Embryonic facial prominence (tissue), 1 donor: ENCODE data around the gene CGB2.
A peak's percentile ranks its signal among the peaks of the same experiment; 100 is the strongest.
"Not testable (repeated sequence)": the region's sequence is repeated elsewhere in the genome, so short reads cannot be mapped to it uniquely, and the experiment has no call there.

ENCODE experiments used
- DNase-seq: peaks from one replicate; pipeline ENCODE4 v3.0.0-alpha.2; 2016; ENCODE audit errors: extremely low spot score

The CGB2 gene

GRCh38 chr19:49031642-49032301 lies at the start of gene CGB2:
TSS of gene CGB2 (plus strand) at chr19:49031890. CDS start at chr19:49032096, 206 bp downstream.
- DNase-seq: not testable (repeated sequence)

DNA sequence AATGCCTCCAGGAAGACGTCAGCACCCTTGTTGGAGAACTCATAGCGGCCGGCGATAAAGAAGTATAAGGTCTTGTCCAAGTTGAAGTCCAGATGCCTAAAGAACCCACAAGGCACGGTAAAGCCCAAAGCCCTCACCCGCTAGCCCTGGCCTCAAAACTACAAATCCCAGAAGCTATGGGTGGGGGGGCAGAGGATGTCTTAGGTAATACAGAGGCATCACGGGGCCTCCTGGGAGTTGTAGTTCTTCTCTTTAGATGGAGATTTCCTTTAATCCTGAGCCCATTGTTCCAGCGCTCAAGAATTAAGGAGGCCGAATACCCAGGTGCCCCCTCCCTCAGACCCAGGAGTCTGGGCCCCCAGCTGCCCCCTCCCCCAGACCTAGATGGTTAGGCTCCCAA lies 49.4 kb upstream of the CGB2 start:
- no peak for DNase-seq

DNA sequence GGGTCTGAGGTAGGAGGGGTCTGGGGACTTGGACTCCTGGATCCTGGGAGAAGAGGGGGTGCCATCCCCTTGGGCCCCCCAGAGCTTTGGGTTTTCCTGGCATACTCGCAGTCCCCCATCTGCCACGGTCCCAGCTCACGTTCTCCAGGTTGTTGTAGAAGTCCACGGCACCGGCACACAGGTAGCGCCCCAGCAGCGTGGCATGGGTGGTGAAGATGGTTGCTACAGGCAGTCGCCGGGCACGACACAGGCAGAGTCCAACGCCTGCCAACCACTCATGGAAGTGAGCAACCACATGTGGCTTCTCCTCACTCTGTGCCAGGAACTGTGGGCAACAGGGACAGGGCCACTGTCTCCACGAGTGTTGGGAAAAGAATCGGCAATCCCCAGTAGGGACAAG lies 46.0 kb upstream of the CGB2 start:
- DNase-seq: no peak

GRCh38 chr19:48986211-48986610 lies 45.5 kb upstream of the CGB2 start:
- no peak for DNase-seq

- no peak for DNase-seq
Measured at GRCh38 chr19:48987323-48987722, 44.4 kb upstream of the CGB2 start.

DNA sequence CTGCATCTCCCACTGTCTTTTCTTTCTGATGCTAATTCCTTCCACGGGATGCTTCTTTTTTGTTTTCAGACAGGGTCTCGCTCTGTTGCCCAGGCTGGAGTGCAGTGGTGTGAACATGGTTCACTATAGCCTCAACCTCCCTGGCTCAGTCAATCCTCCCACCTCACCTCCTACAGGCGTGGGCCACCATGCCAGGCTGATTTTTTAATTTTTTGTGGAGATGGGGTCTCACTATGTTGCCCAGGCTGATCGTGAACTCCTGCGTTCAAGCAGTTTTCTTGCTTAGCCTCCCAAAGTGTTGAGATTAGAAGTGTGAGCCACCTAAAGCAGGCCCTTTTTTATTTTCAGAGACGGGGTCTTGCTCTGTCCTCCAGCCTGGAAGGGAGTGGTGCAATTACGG lies 43.4 kb upstream of the CGB2 start:
- no peak for DNase-seq

DNA sequence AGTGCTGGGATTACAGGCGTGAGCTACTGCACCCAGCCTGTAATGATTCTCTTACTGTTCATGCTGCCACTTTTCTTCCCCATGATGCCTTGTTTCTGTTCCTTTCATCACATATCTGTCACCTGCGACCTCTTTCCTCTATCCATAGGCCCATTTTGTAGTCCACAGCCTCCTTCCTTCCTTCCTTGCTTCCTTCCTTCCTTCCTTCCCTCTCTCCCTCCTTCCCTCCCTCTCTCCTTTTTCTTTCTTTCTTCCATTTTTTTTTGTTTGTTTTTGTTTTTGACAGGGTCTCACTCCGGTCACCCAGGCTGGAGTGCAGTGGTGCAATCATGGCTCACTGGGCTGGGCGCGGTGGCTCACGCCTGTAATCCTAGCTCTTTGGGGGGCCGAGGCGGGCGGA lies 42.8 kb upstream of the CGB2 start:
- DNase-seq: no peak

GRCh38 chr19:48989701-48990291 lies 41.9 kb upstream of the CGB2 start:
- no peak for DNase-seq

GRCh38 chr19:48990400-48990799 lies 41.3 kb upstream of the CGB2 start:
- DNase-seq: no peak

DNA sequence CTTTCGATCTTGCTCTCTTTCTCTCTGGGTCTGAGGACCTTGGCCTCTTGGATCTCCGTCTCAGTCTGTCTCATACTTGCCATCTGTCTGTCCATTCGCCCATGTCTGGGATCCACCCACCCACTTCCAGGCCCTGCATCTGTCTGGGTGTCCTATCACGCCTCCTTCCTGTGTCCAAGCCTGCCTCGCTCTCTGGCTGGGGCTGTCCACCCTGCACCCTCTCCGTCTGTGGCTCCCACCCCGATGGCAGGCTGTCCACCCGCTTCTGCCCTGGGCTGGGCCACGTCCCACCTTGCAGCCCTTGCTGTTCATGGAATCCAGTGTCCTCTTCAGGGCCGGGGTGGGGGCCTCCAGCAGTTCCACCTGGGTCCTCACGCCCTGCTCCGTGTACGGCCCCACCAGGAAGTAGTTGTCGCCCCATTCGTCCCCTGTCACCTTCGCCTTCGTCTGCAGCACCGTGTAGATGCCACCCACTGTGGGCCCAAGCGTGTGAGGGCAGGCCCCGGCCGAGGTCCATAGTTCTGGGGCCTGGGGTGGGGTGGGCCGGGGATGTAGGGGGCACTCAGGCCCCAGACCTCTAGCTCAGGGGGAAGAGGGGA lies 40.6 kb upstream of the CGB2 start:
- no peak for DNase-seq

DNA sequence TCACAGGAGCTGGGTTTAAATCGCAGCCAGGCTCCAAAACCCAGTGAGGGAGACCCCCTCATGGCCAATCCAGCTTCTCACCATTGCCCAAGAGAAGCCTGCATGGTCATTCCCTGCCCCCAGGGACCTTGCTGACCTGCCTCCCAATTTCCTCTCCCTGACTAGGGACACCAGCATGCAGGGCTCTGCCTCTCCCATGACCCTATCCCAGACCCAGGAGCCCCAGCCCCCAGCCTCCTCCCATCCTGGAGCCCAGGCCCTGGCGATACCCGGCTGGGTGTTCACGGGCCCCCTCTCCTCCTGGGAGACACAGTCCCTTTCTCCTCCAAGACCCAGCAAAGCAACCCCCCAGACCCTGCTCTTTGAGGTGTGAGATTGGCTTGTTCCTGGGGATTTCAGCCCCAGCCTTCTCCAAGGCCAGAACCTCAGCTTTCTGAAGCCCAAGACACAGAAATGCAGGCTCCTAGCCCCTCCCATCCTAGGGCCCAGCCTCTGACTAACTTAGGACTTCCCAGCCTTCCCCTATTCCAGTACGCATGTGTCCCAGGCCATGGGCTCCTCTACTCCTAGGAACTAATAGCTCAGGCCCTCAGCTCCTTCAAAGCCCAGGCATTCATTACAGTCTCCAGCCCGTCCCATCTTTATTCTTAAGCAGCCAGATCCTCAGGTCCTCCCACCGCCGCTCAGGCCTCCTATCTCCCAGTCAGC lies 39.7 kb upstream of the CGB2 start:
- no peak for DNase-seq

DNA sequence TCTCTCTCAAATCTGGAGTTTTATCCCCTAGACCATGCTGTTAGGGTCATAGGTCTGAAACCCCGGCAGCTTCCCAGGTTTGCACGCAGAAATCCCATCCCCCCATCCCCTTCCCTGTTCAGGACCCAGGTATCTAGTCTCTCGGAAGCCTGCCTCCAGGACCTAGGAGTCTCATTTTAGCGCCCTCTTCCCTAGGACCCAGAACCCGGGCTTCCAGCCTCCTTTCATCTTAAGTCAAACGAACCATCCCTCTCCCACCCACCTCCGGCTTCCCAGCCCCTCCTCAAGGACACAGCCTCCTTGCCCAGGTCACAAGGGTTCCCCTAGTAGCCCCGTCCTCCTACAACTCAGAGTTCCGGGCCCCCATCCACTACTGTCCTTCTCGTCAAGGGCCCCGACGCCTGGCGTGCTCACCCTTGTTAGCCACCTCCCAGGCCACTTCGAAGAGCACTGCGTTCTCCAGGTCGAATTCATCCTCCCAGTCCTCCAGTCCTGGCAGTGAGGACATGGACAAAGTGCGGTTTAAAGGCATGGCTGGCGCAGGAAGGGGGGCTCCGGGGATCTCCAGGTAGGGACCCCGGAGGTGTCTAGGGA lies 39.0 kb upstream of the CGB2 start:
- no peak for DNase-seq

- peak; percentile 97 for DNase-seq
Measured at GRCh38 chr19:48993175-48994034, 38.3 kb upstream of the CGB2 start, which contains the start of the genes GYS1 and RUVBL2. TSS of gene GYS1 (minus strand) at chr19:48993309. CDS start at chr19:48993112, 197 bp downstream. TSS of gene RUVBL2 (plus strand) at chr19:48993887. CDS start at chr19:48993912, 25 bp downstream.

- no peak for DNase-seq
Measured at GRCh38 chr19:48994035-48994386, 37.7 kb upstream of the CGB2 start.

GRCh38 chr19:48997972-48998371 lies 33.7 kb upstream of the CGB2 start:
- peak; percentile 52 for DNase-seq

GRCh38 chr19:48999481-49000325 lies 32.0 kb upstream of the CGB2 start:
- no peak for DNase-seq

GRCh38 chr19:49004133-49004532 lies 27.6 kb upstream of the CGB2 start:
- DNase-seq: no peak

GRCh38 chr19:49004964-49005614 lies 26.6 kb upstream of the CGB2 start:
- no peak for DNase-seq

GRCh38 chr19:49006905-49007304 lies 24.8 kb upstream of the CGB2 start:
- DNase-seq: no peak

GRCh38 chr19:49009828-49010227 lies 21.9 kb upstream of the CGB2 start:
- DNase-seq: no peak
